ENCODE data around the gene ZNF579.

DNA sequence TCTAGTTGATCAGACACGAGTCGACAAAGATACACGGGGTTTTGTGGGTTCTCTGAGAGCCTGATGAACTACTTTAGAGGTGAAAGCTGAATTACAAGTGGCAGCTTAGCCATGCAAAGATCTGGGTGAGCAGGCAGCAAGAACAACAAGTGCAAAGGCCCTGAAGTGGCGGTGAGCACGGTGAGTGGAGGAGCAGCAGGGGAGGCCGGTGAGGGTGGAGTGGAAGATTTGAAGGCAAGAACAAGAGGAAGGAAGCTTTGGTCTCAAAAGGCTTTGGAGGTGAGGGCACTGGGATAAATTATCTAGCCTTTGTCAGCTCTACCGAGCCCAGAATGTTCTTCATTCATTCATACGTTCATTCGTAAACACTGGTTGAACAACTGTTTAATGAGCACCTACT lies 26.2 kb upstream of the ZNF579 start:
- TF ChIP-seq ESRRA (CRISPR knock-in tag; IDR thresholded peaks at IDR 0.05; ENCODE audit: low read depth) = no peak
- TF ChIP-seq ZNF766 (CRISPR knock-in tag; IDR thresholded peaks at IDR 0.05; ENCODE audit: borderline replicate concordance) = no peak
- TF ChIP-seq TCF7L2 (IDR thresholded peaks at IDR 0.05; ENCODE audit: low read depth, low read length) = no peak
- no peak for TF ChIP-seq HNRNPK (IDR thresholded peaks at IDR 0.05; ENCODE audit: low read depth, low read length, poor library complexity, severe bottlenecking)
- TF ChIP-seq, protein P1, sequence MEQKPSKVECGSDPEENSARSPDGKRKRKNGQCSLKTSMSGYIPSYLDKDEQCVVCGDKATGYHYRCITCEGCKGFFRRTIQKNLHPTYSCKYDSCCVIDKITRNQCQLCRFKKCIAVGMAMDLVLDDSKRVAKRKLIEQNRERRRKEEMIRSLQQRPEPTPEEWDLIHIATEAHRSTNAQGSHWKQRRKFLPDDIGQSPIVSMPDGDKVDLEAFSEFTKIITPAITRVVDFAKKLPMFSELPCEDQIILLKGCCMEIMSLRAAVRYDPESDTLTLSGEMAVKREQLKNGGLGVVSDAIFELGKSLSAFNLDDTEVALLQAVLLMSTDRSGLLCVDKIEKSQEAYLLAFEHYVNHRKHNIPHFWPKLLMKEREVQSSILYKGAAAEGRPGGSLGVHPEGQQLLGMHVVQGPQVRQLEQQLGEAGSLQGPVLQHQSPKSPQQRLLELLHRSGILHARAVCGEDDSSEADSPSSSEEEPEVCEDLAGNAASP (CRISPR knock-in tag; IDR thresholded peaks at IDR 0.05; ENCODE audit: borderline replicate concordance) = no peak
- no peak for TF ChIP-seq CTCF (CRISPR knock-in tag; IDR thresholded peaks at IDR 0.05)
- TF ChIP-seq MYC (CRISPR knock-in tag; IDR thresholded peaks at IDR 0.05; ENCODE audit: borderline replicate concordance) = no peak
